A549 (cell line): ENCODE results near the gene PLPP3.

ENCODE experiments used
- CTCF ChIP-seq: fragments of >200 bp; sonication (Bioruptor Twin); formaldehyde crosslinking; IDR thresholded peaks from 3 replicates; pipeline ENCODE4 v1.5.1; 2016
- ELK1 ChIP-seq: fragments of 150-350 bp; IDR thresholded peaks from 2 replicates; pipeline ENCODE4 v1.6.1; 2014; ENCODE audit warnings: low read depth, mild to moderate bottlenecking, low read length
- HOXA7 ChIP-seq: fragments of 250-450 bp; sonication (Bioruptor Pico); IDR thresholded peaks from 2 replicates; pipeline ENCODE4 v1.5.0; 2020; ENCODE audit warnings: mild to moderate bottlenecking, moderate library complexity
- JUN ChIP-seq, 2 experiments: fragments of >200 bp; sonication (Bioruptor Twin); formaldehyde crosslinking; IDR thresholded peaks; 2 replicates in 1 of 2; 3 replicates in 1 of 2; pipeline ENCODE4 v1.6.1; 2016 to 2017
- KDM1A ChIP-seq: fragments of 200-600 bp; sonication (generic); IDR thresholded peaks from 2 replicates; pipeline ENCODE4 v1.6.1; 2016; ENCODE audit warnings: low read depth, mild to moderate bottlenecking
- MAX ChIP-seq: IDR thresholded peaks from 2 replicates; pipeline ENCODE4 v1.6.1; 2012
- NR3C1 ChIP-seq: fragments of >200 bp; sonication (Bioruptor Twin); formaldehyde crosslinking; IDR thresholded peaks from 3 replicates; pipeline ENCODE4 v1.6.1; 2017
- POLR2A ChIP-seq: IDR thresholded peaks from 2 replicates; pipeline ENCODE4 v1.6.1; 2012; ENCODE audit warnings: mild to moderate bottlenecking, low read length
- SREBF2 ChIP-seq: fragments of 450-650 bp; IDR thresholded peaks from 2 replicates; pipeline ENCODE4 v1.6.1; 2014; ENCODE audit warnings: mild to moderate bottlenecking, moderate library complexity
- ZSCAN20 ChIP-seq: fragments of 250-450 bp; sonication (Bioruptor Pico); IDR thresholded peaks from 2 replicates; pipeline ENCODE4 v1.8.0; 2022; ENCODE audit warnings: mild to moderate bottlenecking, moderate library complexity

GRCh38 chr1:56590520-56591011 is 11.2 kb upstream of the PLPP3 start:
- TF ChIP-seq CTCF: no peak
- no peak for TF ChIP-seq KDM1A
- no peak for TF ChIP-seq NR3C1
- TF ChIP-seq MAX: no peak
- TF ChIP-seq JUN (IDR thresholded peaks at IDR 0.05): no peak
- no peak for TF ChIP-seq HOXA7 (CRISPR knock-in tag)
- no peak for TF ChIP-seq POLR2A
- TF ChIP-seq ELK1: no peak
- no peak for TF ChIP-seq ZSCAN20 (CRISPR knock-in tag)
- no peak for TF ChIP-seq SREBF2
